Cortex of kidney (tissue), 1 donor: ENCODE results near the gene MYLK.
"Not testable (repeated sequence)": the region's sequence is repeated elsewhere in the genome, so short reads cannot be mapped to it uniquely, and the experiment has no call there.

Experiments
- DNase-seq: peaks from one replicate; lab custom pipeline; 2025; lab: John Stamatoyannopoulos, UW

The MYLK gene

GRCh38 chr3:123750209-123750608 is 133.9 kb downstream of the MYLK start:
- no peak for DNase-seq

- DNase-seq = no peak
Observed at GRCh38 chr3:123749711-123750110, 134.4 kb downstream of the MYLK start.

GRCh38 chr3:123745184-123745855 is 138.8 kb downstream of the MYLK start:
- no peak for DNase-seq

GRCh38 chr3:123744064-123744463 is 140.1 kb downstream of the MYLK start:
- no peak for DNase-seq

GRCh38 chr3:123743121-123743520 is 141.0 kb downstream of the MYLK start:
- DNase-seq = no peak

- DNase-seq = no peak
Observed at GRCh38 chr3:123741041-123741511, 143.1 kb downstream of the MYLK start.

- no peak for DNase-seq
Observed at GRCh38 chr3:123740391-123740822, 143.7 kb downstream of the MYLK start.

GRCh38 chr3:123739754-123740153 is 144.4 kb downstream of the MYLK start:
- DNase-seq = no peak

GRCh38 chr3:123739106-123739505 is 145.0 kb downstream of the MYLK start:
- no peak for DNase-seq

GRCh38 chr3:123738522-123738921 is 145.6 kb downstream of the MYLK start:
- DNase-seq = not testable (repeated sequence)

GRCh38 chr3:123737168-123737567 is 147.0 kb downstream of the MYLK start:
- no peak for DNase-seq

GRCh38 chr3:123735456-123735855 is 148.7 kb downstream of the MYLK start:
- DNase-seq = no peak

GRCh38 chr3:123734527-123734902 is 149.6 kb downstream of the MYLK start:
- no peak for DNase-seq

- DNase-seq = no peak
Observed at GRCh38 chr3:123733805-123734526, 150.2 kb downstream of the MYLK start.

GRCh38 chr3:123733341-123733740 is 150.8 kb downstream of the MYLK start:
- no peak for DNase-seq

GRCh38 chr3:123732447-123732846 is 151.7 kb downstream of the MYLK start:
- no peak for DNase-seq

- DNase-seq = no peak
Observed at GRCh38 chr3:123730829-123731228, 153.3 kb downstream of the MYLK start.

- no peak for DNase-seq
Observed at GRCh38 chr3:123728991-123729390, 155.1 kb downstream of the MYLK start.

- DNase-seq = no peak
Observed at GRCh38 chr3:123728014-123728413, 156.1 kb downstream of the MYLK start.

- DNase-seq = no peak
Observed at GRCh38 chr3:123725652-123726400, 158.3 kb downstream of the MYLK start.

GRCh38 chr3:123724306-123724705 is 159.8 kb downstream of the MYLK start:
- no peak for DNase-seq

GRCh38 chr3:123723522-123724168 is 160.5 kb downstream of the MYLK start:
- no peak for DNase-seq
